HepG2 (cell line): ENCODE results near the gene PPP1R12A. TPM values are rescaled to one million over a fixed set of nuclear protein-coding genes. Genes with fewer than 3 reads are reported as not detected.

Experiments
- ATAD3A ChIP-seq: sonication (generic); formaldehyde crosslinking; IDR thresholded peaks from 2 replicates; pipeline ENCODE4 v1.4.0; 2020; ENCODE audit warnings: missing genetic modification reagents
- ATF7-NPFF ChIP-seq: sonication (generic); formaldehyde crosslinking; IDR thresholded peaks from 2 replicates; pipeline ENCODE4 v1.8.1; 2023; ENCODE audit warnings: mild to moderate bottlenecking, low read depth, missing genetic modification reagents, moderate library complexity
- BCLAF1 ChIP-seq: fragments of 450-650 bp; IDR thresholded peaks from 2 replicates; pipeline ENCODE4 v1.6.1; 2017; ENCODE audit warnings: mild to moderate bottlenecking
- BORCS8-MEF2B ChIP-seq: sonication (generic); formaldehyde crosslinking; IDR thresholded peaks from 2 replicates; pipeline ENCODE4 v1.8.0; 2022; ENCODE audit warnings: mild to moderate bottlenecking, missing genetic modification reagents
- GMEB1 ChIP-seq: sonication (generic); formaldehyde crosslinking; IDR thresholded peaks from 2 replicates; pipeline ENCODE4 v1.5.1; 2020; ENCODE audit warnings: missing genetic modification reagents, mild to moderate bottlenecking, borderline replicate concordance
- KDM5A ChIP-seq: fragments of 200-600 bp; sonication (generic); IDR thresholded peaks from 2 replicates; pipeline ENCODE4 v1.7.0; 2018; ENCODE audit warnings: antibody characterized with exemption, mild to moderate bottlenecking, low read length, borderline replicate concordance
- NCOA5 ChIP-seq: sonication (generic); formaldehyde crosslinking; IDR thresholded peaks from 2 replicates; pipeline ENCODE4 v1.4.0; 2020; ENCODE audit warnings: missing genetic modification reagents
- NONO ChIP-seq, 2 experiments: fragments of 450-650 bp in 1 of 2; sonication (generic) in 1 of 2; formaldehyde crosslinking in 1 of 2; IDR thresholded peaks in 1 of 2; conservative IDR thresholded peaks in 1 of 2; 2 replicates each; pipeline versions ENCODE4 v1.6.1 to v1.8.0; 2017 to 2022; ENCODE audit warnings: mild to moderate bottlenecking in 1 of 2, missing genetic modification reagents in 1 of 2, moderate library complexity in 1 of 2
- PPARG ChIP-seq: conservative IDR thresholded peaks from 2 replicates; pipeline ENCODE4 v1.6.1; 2016; ENCODE audit warnings: missing biosample characterization, missing genetic modification reagents
- REL ChIP-seq: sonication (generic); formaldehyde crosslinking; conservative IDR thresholded peaks from 2 replicates; pipeline ENCODE4 v1.8.0; 2022; ENCODE audit warnings: mild to moderate bottlenecking, missing genetic modification reagents, moderate library complexity
- RFX5 ChIP-seq: IDR thresholded peaks from 2 replicates; pipeline ENCODE4 v1.6.1; 2011; ENCODE audit warnings: low read depth, low read length, improper control_type of control experiment
- RORA ChIP-seq: sonication (generic); formaldehyde crosslinking; IDR thresholded peaks from 2 replicates; pipeline ENCODE4 v1.5.0; 2020; ENCODE audit warnings: mild to moderate bottlenecking, missing genetic modification reagents, moderate library complexity
- ZBTB26 ChIP-seq: IDR thresholded peaks from 2 replicates; pipeline ENCODE4 v1.6.1; 2016; ENCODE audit warnings: missing compliant biosample characterization, missing genetic modification reagents, borderline replicate concordance
- ZIK1 ChIP-seq: sonication (generic); formaldehyde crosslinking; IDR thresholded peaks from 2 replicates; pipeline ENCODE4 v1.5.0; 2020; ENCODE audit warnings: mild to moderate bottlenecking, low read depth, missing genetic modification reagents, borderline replicate concordance
- ZNF280B ChIP-seq: sonication (generic); formaldehyde crosslinking; IDR thresholded peaks from 2 replicates; pipeline ENCODE4 v1.5.0; 2020; ENCODE audit warnings: missing genetic modification reagents, mild to moderate bottlenecking, borderline replicate concordance
- ZNF556 ChIP-seq: sonication (generic); formaldehyde crosslinking; IDR thresholded peaks from 2 replicates; pipeline ENCODE4 v1.4.0; 2020; ENCODE audit warnings: mild to moderate bottlenecking, missing genetic modification reagents, borderline replicate concordance
- ZNF639 ChIP-seq: conservative IDR thresholded peaks from 2 replicates; pipeline ENCODE4 v1.6.1; 2018; ENCODE audit warnings: missing genetic modification reagents
- polyA plus RNA-seq, 8 experiments: library from polyadenylated mRNA; depleted of rRNA in 3 of 8; stranded (reverse) in 7 of 8; unstranded in 1 of 8; fragments of >200 nt; fragmentation: Illumina TruSeq in 4 of 8; extraction: Trizol in 4 of 8; gene quantifications; 2 replicates each; pipeline versions ENCODE4 v1.2.1 to v1.2.3, GENCODE V29; 2011 to 2016; ENCODE audit warnings: low read depth in 4 of 8, missing spikeins in 1 of 8, mixed read lengths in 1 of 8; ENCODE audit not compliant: insufficient read depth in 1 of 8
- total RNA-seq, 5 experiments: library from RNA; depleted of rRNA; stranded (reverse); fragments of >200 nt; fragmentation: Illumina TruSeq; extraction: Trizol; gene quantifications; 2 replicates each; pipeline ENCODE4 v1.2.3, GENCODE V29; 2016; ENCODE audit warnings: low read depth in 1 of 5

Gene PPP1R12A
- total and polyA plus RNA-seq, 2 of the 13 experiments (the other 11 are each of a cell fraction or from before 2014, with no cell fraction given), result 23.8 to 50.0 TPM

- no peak for TF ChIP-seq ZBTB26 (CRISPR knock-in tag)
- no peak for TF ChIP-seq ATAD3A
- TF ChIP-seq BCLAF1, result no peak
- peak; percentile 87 for TF ChIP-seq BORCS8-MEF2B (CRISPR knock-in tag)
- TF ChIP-seq ATF7-NPFF (CRISPR knock-in tag), result peak; percentile 53
- no peak for TF ChIP-seq NONO (IDR thresholded peaks at IDR 0.05)
- no peak for TF ChIP-seq NONO (CRISPR knock-in tag; conservative IDR thresholded peaks at IDR 0.05)
- no peak for TF ChIP-seq RFX5
- TF ChIP-seq NCOA5 (CRISPR knock-in tag), result 0 out of 2 replicates have a peak, but pooled peaks have one; percentile 41
- 0 out of 2 replicates have a peak, but pooled peaks have one; percentile 30 for TF ChIP-seq ZNF556 (CRISPR knock-in tag)
- TF ChIP-seq REL (CRISPR knock-in tag), result no peak
- 0 out of 2 replicates have a peak, but pooled peaks have one; percentile 48 for TF ChIP-seq PPARG (CRISPR knock-in tag)
- TF ChIP-seq GMEB1 (CRISPR knock-in tag), result peak; percentile 85
- TF ChIP-seq ZNF639 (CRISPR knock-in tag), result peak; percentile 59; the same call in 1 of the 2 replicates
- TF ChIP-seq ZIK1 (CRISPR knock-in tag), result no peak
- TF ChIP-seq KDM5A, result peak; percentile 40; the same call in 1 of the 2 replicates
- TF ChIP-seq RORA (CRISPR knock-in tag), result no peak
- TF ChIP-seq ZNF280B (CRISPR knock-in tag), result no peak
These were observed at the start of gene PPP1R12A (continued) for GRCh38 chr12:79935021-79935623.
